HepG2 (cell line): Measurements from ENCODE around the gene KBTBD13. TPM values are rescaled to one million over a fixed set of nuclear protein-coding genes. Genes with fewer than 3 reads are reported as not detected.

ENCODE experiments used
- BHLHE40 ChIP-seq: IDR thresholded peaks from 2 replicates; pipeline ENCODE4 v1.6.1; 2011; ENCODE audit warnings: low read length, improper control_type of control experiment
- IKZF4 ChIP-seq: sonication (generic); formaldehyde crosslinking; IDR thresholded peaks from 2 replicates; pipeline ENCODE4 v1.5.1; 2020; ENCODE audit warnings: borderline replicate concordance, mild to moderate bottlenecking, low read depth, missing genetic modification reagents; ENCODE audit errors: not compliant biosample characterization
- KAT2B ChIP-seq: fragments of 150-350 bp; IDR thresholded peaks from 2 replicates; pipeline ENCODE4 v1.6.1; 2014; ENCODE audit warnings: low read depth, low read length, borderline replicate concordance
- MAF1 ChIP-seq: sonication (generic); formaldehyde crosslinking; IDR thresholded peaks from 2 replicates; pipeline ENCODE4 v1.5.0; 2020; ENCODE audit warnings: missing genetic modification reagents, borderline replicate concordance
- MYNN ChIP-seq: sonication (generic); formaldehyde crosslinking; IDR thresholded peaks from 2 replicates; pipeline ENCODE4 v1.4.0; 2020; ENCODE audit warnings: mild to moderate bottlenecking, low read depth, missing genetic modification reagents
- NFIC ChIP-seq: IDR thresholded peaks from 2 replicates; pipeline ENCODE4 v1.6.1; 2012; ENCODE audit warnings: mild to moderate bottlenecking, low read length, inconsistent platforms
- NR2F6 ChIP-seq, 2 experiments: IDR thresholded peaks; 2 replicates each; pipeline ENCODE4 v1.6.1; 2016; ENCODE audit warnings: antibody characterized with exemption in 1 of 2, mild to moderate bottlenecking in 1 of 2
- SMAD9 ChIP-seq: sonication (generic); formaldehyde crosslinking; IDR thresholded peaks from 2 replicates; pipeline ENCODE4 v1.5.1; 2020; ENCODE audit warnings: mild to moderate bottlenecking, missing genetic modification reagents
- SRF ChIP-seq: IDR thresholded peaks from 2 replicates; pipeline ENCODE4 v1.6.1; 2011; ENCODE audit warnings: mild to moderate bottlenecking, low read depth, low read length, moderate library complexity
- XBP1 ChIP-seq: sonication (generic); formaldehyde crosslinking; IDR thresholded peaks from 2 replicates; pipeline ENCODE4 v1.5.0; 2020; ENCODE audit warnings: missing genetic modification reagents
- ZMYM2 ChIP-seq: sonication (generic); formaldehyde crosslinking; IDR thresholded peaks from 2 replicates; pipeline ENCODE4 v1.8.0; 2022; ENCODE audit warnings: mild to moderate bottlenecking, missing genetic modification reagents
- ZNF12 ChIP-seq: sonication (generic); formaldehyde crosslinking; IDR thresholded peaks from 2 replicates; pipeline ENCODE4 v1.5.0; 2020; ENCODE audit warnings: missing genetic modification reagents
- ZNF282 ChIP-seq: fragments of 450-650 bp; IDR thresholded peaks from 2 replicates; pipeline ENCODE4 v1.6.1; 2018; ENCODE audit not compliant: partially characterized antibody
- ZNF33A ChIP-seq: sonication (generic); formaldehyde crosslinking; IDR thresholded peaks from 2 replicates; pipeline ENCODE4 v1.5.1; 2020; ENCODE audit warnings: missing genetic modification reagents, mild to moderate bottlenecking, moderate library complexity, borderline replicate concordance
- ZNF713 ChIP-seq: sonication (generic); formaldehyde crosslinking; IDR thresholded peaks from 2 replicates; pipeline ENCODE4 v1.4.0; 2020; ENCODE audit warnings: mild to moderate bottlenecking, missing genetic modification reagents
- ZNF749 ChIP-seq: sonication (generic); formaldehyde crosslinking; IDR thresholded peaks from 2 replicates; pipeline ENCODE4 v1.8.0; 2022; ENCODE audit warnings: mild to moderate bottlenecking, missing genetic modification reagents, moderate library complexity, borderline replicate concordance
- polyA plus RNA-seq, 8 experiments: library from polyadenylated mRNA; depleted of rRNA in 3 of 8; stranded (reverse) in 7 of 8; unstranded in 1 of 8; fragments of >200 nt; fragmentation: Illumina TruSeq in 4 of 8; extraction: Trizol in 4 of 8; gene quantifications; 2 replicates each; pipeline versions ENCODE4 v1.2.1 to v1.2.3, GENCODE V29; 2011 to 2016; ENCODE audit warnings: low read depth in 4 of 8, missing spikeins in 1 of 8, mixed read lengths in 1 of 8; ENCODE audit not compliant: insufficient read depth in 1 of 8
- total RNA-seq, 5 experiments: library from RNA; depleted of rRNA; stranded (reverse); fragments of >200 nt; fragmentation: Illumina TruSeq; extraction: Trizol; gene quantifications; 2 replicates each; pipeline ENCODE4 v1.2.3, GENCODE V29; 2016; ENCODE audit warnings: low read depth in 1 of 5
- TF ChIP-seq, protein P1 (sequence below): sonication (generic); formaldehyde crosslinking; IDR thresholded peaks from 2 replicates; pipeline ENCODE4 v1.5.1; 2020; ENCODE audit warnings: missing genetic modification reagents, mild to moderate bottlenecking, borderline replicate concordance
- TF ChIP-seq, protein P2 (sequence below): sonication (generic); formaldehyde crosslinking; IDR thresholded peaks from 2 replicates; pipeline ENCODE4 v1.9.0; 2021; ENCODE audit warnings: missing genetic modification reagents, borderline replicate concordance
- TF ChIP-seq, protein P3 (sequence below): sonication (generic); formaldehyde crosslinking; IDR thresholded peaks from 2 replicates; pipeline ENCODE4 v1.8.0; 2022; ENCODE audit warnings: mild to moderate bottlenecking, missing genetic modification reagents
- TF ChIP-seq, protein P4 (sequence below): IDR thresholded peaks from 2 replicates; pipeline ENCODE4 v1.6.1; 2012; ENCODE audit warnings: low read depth, low read length, improper control_type of control experiment
- TF ChIP-seq, protein P5 (sequence below): sonication (generic); formaldehyde crosslinking; IDR thresholded peaks from 2 replicates; pipeline ENCODE4 v1.4.0; 2020; ENCODE audit warnings: missing genetic modification reagents

The KBTBD13 gene
- total and polyA plus RNA-seq, 2 of the 13 experiments (the other 11 are each of a cell fraction or from before 2014, with no cell fraction given): not detected

DNA sequence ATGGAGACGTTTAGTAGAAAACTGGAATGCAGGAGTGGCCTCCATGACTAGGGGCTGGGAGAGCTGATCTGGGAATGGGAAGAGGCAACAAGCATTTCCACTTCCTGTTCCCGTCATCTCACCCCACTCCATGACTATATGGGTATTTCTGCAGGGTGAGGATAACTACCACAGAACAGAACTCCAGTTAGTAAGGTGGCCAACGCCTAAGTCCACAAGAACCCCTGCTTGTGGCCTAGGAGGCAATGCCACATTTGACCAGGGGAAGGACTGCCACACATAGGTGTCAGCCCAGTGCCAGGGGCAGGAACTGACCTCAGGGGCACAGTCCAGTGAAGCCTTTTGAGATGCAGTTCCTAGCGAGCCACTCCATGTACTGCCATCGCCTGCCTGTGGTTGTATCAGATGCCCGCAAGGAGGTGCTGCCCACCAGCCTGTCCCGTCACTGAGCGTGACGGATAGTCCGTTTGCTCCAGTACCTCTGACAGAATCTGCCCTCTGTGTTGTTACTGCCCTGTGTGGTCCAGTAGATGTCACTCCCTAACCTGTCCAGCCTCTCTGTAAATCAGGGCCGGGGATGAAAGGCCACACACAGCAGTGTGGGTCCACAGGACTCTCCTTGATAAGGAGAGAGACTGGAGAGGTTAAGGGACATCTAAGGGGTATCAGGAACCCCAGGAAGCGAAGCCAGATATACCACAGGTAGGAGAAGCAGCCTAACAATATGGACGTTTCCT lies 43.6 kb upstream of the KBTBD13 start (continued):
- TF ChIP-seq, protein P1, sequence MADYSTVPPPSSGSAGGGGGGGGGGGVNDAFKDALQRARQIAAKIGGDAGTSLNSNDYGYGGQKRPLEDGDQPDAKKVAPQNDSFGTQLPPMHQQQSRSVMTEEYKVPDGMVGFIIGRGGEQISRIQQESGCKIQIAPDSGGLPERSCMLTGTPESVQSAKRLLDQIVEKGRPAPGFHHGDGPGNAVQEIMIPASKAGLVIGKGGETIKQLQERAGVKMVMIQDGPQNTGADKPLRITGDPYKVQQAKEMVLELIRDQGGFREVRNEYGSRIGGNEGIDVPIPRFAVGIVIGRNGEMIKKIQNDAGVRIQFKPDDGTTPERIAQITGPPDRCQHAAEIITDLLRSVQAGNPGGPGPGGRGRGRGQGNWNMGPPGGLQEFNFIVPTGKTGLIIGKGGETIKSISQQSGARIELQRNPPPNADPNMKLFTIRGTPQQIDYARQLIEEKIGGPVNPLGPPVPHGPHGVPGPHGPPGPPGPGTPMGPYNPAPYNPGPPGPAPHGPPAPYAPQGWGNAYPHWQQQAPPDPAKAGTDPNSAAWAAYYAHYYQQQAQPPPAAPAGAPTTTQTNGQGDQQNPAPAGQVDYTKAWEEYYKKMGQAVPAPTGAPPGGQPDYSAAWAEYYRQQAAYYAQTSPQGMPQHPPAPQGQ (CRISPR knock-in tag): no peak
- TF ChIP-seq ZNF749 (CRISPR knock-in tag) (no peak; the same call in 1 of the 2 replicates), ZMYM2 (CRISPR knock-in tag) (no peak), NFIC (no peak), MAF1 (CRISPR knock-in tag) (no peak), SMAD9 (CRISPR knock-in tag) (no peak), MYNN (CRISPR knock-in tag) (no peak), ZNF33A (CRISPR knock-in tag) (no peak), ZNF12 (CRISPR knock-in tag) (no peak; the same call in 1 of the 2 replicates), ZNF713 (CRISPR knock-in tag) (no peak), NR2F6 (IDR thresholded peaks at IDR 0.05) (peak; percentile 51; the same call in 1 of the 2 replicates), NR2F6 (CRISPR knock-in tag; IDR thresholded peaks at IDR 0.05) (peak; percentile 76; the same call in 1 of the 2 replicates), BHLHE40 (0 out of 2 replicates have a peak, but pooled peaks have one; percentile 28), SRF (no peak), KAT2B (no peak), XBP1 (CRISPR knock-in tag) (no peak), ZNF282 (no peak), IKZF4 (no peak)
- TF ChIP-seq, protein P2, sequence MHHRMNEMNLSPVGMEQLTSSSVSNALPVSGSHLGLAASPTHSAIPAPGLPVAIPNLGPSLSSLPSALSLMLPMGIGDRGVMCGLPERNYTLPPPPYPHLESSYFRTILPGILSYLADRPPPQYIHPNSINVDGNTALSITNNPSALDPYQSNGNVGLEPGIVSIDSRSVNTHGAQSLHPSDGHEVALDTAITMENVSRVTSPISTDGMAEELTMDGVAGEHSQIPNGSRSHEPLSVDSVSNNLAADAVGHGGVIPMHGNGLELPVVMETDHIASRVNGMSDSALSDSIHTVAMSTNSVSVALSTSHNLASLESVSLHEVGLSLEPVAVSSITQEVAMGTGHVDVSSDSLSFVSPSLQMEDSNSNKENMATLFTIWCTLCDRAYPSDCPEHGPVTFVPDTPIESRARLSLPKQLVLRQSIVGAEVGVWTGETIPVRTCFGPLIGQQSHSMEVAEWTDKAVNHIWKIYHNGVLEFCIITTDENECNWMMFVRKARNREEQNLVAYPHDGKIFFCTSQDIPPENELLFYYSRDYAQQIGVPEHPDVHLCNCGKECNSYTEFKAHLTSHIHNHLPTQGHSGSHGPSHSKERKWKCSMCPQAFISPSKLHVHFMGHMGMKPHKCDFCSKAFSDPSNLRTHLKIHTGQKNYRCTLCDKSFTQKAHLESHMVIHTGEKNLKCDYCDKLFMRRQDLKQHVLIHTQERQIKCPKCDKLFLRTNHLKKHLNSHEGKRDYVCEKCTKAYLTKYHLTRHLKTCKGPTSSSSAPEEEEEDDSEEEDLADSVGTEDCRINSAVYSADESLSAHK (CRISPR knock-in tag): no peak
- TF ChIP-seq, protein P3, sequence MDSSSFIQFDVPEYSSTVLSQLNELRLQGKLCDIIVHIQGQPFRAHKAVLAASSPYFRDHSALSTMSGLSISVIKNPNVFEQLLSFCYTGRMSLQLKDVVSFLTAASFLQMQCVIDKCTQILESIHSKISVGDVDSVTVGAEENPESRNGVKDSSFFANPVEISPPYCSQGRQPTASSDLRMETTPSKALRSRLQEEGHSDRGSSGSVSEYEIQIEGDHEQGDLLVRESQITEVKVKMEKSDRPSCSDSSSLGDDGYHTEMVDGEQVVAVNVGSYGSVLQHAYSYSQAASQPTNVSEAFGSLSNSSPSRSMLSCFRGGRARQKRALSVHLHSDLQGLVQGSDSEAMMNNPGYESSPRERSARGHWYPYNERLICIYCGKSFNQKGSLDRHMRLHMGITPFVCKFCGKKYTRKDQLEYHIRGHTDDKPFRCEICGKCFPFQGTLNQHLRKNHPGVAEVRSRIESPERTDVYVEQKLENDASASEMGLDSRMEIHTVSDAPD (CRISPR knock-in tag): no peak
- TF ChIP-seq, protein P4, sequence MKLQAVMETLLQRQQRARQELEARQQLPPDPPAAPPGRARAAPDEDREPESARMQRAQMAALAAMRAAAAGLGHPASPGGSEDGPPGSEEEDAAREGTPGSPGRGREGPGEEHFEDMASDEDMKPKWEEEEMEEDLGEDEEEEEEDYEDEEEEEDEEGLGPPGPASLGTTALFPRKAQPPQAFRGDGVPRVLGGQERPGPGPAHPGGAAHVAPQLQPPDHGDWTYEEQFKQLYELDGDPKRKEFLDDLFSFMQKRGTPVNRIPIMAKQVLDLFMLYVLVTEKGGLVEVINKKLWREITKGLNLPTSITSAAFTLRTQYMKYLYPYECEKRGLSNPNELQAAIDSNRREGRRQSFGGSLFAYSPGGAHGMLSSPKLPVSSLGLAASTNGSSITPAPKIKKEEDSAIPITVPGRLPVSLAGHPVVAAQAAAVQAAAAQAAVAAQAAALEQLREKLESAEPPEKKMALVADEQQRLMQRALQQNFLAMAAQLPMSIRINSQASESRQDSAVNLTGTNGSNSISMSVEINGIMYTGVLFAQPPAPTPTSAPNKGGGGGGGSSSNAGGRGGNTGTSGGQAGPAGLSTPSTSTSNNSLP: peak; percentile 47; the same call in 1 of the 2 replicates
- TF ChIP-seq, protein P5, sequence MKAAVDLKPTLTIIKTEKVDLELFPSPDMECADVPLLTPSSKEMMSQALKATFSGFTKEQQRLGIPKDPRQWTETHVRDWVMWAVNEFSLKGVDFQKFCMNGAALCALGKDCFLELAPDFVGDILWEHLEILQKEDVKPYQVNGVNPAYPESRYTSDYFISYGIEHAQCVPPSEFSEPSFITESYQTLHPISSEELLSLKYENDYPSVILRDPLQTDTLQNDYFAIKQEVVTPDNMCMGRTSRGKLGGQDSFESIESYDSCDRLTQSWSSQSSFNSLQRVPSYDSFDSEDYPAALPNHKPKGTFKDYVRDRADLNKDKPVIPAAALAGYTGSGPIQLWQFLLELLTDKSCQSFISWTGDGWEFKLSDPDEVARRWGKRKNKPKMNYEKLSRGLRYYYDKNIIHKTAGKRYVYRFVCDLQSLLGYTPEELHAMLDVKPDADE: no peak
